Prostate gland (tissue), 2 donors: ENCODE data around the gene FH. TPM values are rescaled to one million over a fixed set of nuclear protein-coding genes. Genes with fewer than 3 reads are reported as not detected.

Source experiments
- DNase-seq: peaks from one replicate; pipeline ENCODE4 v3.0.0-alpha.2; 2019; ENCODE audit warnings: low spot score
- H3K27ac ChIP-seq, 2 donors: fragments of 200-600 bp; sonication (generic); 2 replicates each; pipeline ENCODE4 v1.5.1; 2017 to 2019
- H3K27me3 ChIP-seq: fragments of 200-600 bp; sonication (generic); replicated peaks from 2 replicates; pipeline ENCODE4 v1.5.1; 2019; ENCODE audit not compliant: insufficient read depth
- H3K36me3 ChIP-seq, 2 donors: fragments of 200-600 bp; sonication (generic); 1 replicate in 1 of 2; 2 replicates in 1 of 2; pipeline versions ENCODE4 v1.5.1 to v1.8.1; 2017 to 2019
- H3K4me1 ChIP-seq: fragments of 200-600 bp; sonication (generic); replicated peaks from 2 replicates; pipeline ENCODE4 v1.5.1; 2019
- H3K4me3 ChIP-seq, 2 donors: fragments of 200-600 bp; sonication (generic); 2 replicates each; pipeline ENCODE4 v1.5.1; 2017 to 2019
- H3K9me3 ChIP-seq: fragments of 200-600 bp; sonication (generic); 2 replicates; pipeline ENCODE4 v1.5.1; 2017
- CTCF ChIP-seq, 4 experiments: fragments of 200-600 bp in 2 of 4; fragments of 450-650 bp in 2 of 4; sonication (generic) in 2 of 4; IDR thresholded peaks; 1 replicate in 3 of 4; 2 replicates in 1 of 4; pipeline ENCODE4 v1.5.1; 2016 to 2019; ENCODE audit warnings: antibody characterized with exemption in 4 of 4, mild to moderate bottlenecking in 2 of 4, moderate library complexity in 2 of 4
- POLR2A ChIP-seq: fragments of 450-650 bp; IDR thresholded peaks from one replicate; pipeline ENCODE4 v1.6.1; 2016; ENCODE audit warnings: antibody characterized with exemption, mild to moderate bottlenecking
- POLR2AphosphoS5 ChIP-seq: sonication (generic); formaldehyde crosslinking; IDR thresholded peaks from one replicate; pipeline ENCODE4 v1.6.1; 2017; ENCODE audit warnings: antibody characterized with exemption
- WGBS: methylation state at CpG from one replicate; pipeline ENCODE4 v1.1.5; 2018; 5-methylcytosine and 5-hydroxymethylcytosine counted together
- intact Hi-C: fragments of 100-400 bp; cut with DNase I; formaldehyde crosslinking; loops from one replicate; pipeline ENCODE4 v1.14.2; 2022
- total RNA-seq, 2 donors: library from RNA; depleted of rRNA; stranded (reverse); fragments of >200 nt; gene quantifications; one replicate each; pipeline ENCODE4 v1.1.0, GENCODE V29; 2016

Gene FH
- total RNA-seq, 2 donors from 2014 or later: 43.8 to 45.4 TPM

GRCh38 chr1:241533326-241534115, 14.0 kb upstream of the FH start:
- intact Hi-C loops: no loop called here
- no peak for TF ChIP-seq CTCF (IDR thresholded peaks at IDR 0.05)
- no peak for TF ChIP-seq POLR2A
- no peak for TF ChIP-seq POLR2AphosphoS5
- DNase-seq: no peak
- Histone ChIP-seq H3K36me3 (no peaks in the 10 kb centered on the region), H3K27me3 (no peaks in the 10 kb centered on the region), H3K9me3 (no peaks in the 10 kb centered on the region), H3K4me1 (no peaks in the 10 kb centered on the region), H3K27ac (no peak overlapping the region), H3K4me3 (no peak overlapping the region)
- WGBS: 69% methylated on average over 5 of the region's 5 CpGs

DNA sequence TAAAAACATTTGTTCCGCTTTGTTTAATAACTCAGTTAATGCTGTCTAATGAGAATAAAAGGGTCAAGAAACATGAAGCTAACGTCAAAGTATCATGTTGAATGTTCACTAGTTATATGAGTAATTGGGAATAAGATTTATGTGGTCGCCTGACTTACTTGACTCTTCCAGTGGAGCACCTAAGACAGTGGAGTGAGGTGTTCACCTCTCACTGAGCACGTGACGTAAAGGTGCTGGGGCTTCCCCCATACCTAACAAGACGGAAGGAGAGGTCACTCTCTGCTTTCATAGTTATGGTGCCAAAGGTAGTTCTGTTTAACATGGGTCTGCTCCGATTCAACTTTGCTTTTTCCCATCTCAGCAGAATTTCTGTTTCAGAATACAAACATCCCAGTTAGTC, 13.3 kb upstream of the FH start:
- TF ChIP-seq POLR2A (no peak), CTCF (IDR thresholded peaks at IDR 0.05) (no peak), POLR2AphosphoS5 (no peak)
- no peak overlapping the region for H3K27ac ChIP-seq
- H3K36me3 ChIP-seq: no peaks in the 10 kb centered on the region
- 82% methylated on average over 7 of the region's 7 CpGs for WGBS
- H3K4me1 ChIP-seq: no peaks in the 10 kb centered on the region
- intact Hi-C loops: no loop called here
- H3K4me3 ChIP-seq: no peak overlapping the region
- no peaks in the 10 kb centered on the region for H3K27me3 ChIP-seq
- DNase-seq: no peak
- no peaks in the 10 kb centered on the region for H3K9me3 ChIP-seq

GRCh38 chr1:241532162-241532531, 12.6 kb upstream of the FH start, which contains the start of gene KMO:
Gene KMO, plus strand, starts transcription at chr1:241532378. Its CDS starts 67 bp downstream, at chr1:241532445.
- no peaks in the 10 kb centered on the region for H3K4me1 ChIP-seq
- peak within 1 kb of the TSS; percentile 20 to 29 for H3K4me3 ChIP-seq
- intact Hi-C loops: no loop called here
- no peaks in the 10 kb centered on the region for H3K27me3 ChIP-seq
- no peaks in the 10 kb centered on the region for H3K36me3 ChIP-seq
- H3K27ac ChIP-seq: no peak within 1 kb of the TSS
- TF ChIP-seq POLR2A: no peak
- TF ChIP-seq CTCF (IDR thresholded peaks at IDR 0.05): no peak
- no peak for TF ChIP-seq POLR2AphosphoS5
- DNase-seq: no peak
- no peaks in the 10 kb centered on the region for H3K9me3 ChIP-seq
- WGBS: 15% methylated on average over 1 of the region's 1 CpG

DNA sequence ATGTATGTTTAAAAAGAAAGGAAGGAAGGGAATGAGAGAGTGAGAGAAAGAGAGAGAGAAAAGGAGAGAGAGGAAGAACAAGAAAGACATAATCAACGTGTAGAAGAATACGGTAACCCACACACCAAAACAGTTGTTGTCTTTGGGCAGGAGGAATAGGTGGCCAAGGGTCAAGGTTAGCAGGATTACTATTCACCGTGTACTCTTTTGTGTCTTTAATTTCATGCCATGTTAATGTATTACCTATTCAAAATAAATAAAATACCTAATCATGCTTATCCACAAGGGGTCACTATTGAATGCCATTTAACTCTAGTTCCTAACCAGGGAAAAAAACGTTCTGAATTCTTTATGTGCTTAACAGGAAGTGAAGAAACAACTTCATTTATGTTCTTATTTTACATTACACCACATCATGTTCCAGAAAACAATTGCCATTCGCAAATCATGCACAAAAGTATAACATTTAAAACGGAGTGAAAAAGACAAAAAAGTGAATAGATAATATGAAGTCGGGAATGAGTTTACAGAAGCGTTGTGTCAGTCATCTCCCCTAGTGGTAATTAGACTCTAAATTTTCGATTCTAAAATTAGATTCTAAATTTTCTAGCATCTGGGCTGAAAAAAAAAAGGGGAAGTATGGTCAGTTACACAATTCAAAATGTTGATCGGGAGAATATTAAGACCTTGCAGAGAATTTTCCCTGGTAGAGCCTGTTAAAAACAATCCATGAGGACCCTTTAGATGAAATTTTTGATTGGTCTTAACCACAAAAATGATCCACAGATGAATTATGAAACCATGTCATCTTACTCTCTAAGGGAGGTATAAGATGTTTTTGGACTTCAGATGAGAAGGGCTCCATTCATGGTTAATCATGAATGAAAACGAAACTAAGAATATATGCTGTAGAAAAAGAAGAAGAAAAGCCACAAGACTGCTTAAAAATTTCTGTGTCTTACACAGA, 11.9 kb upstream of the FH start:
- intact Hi-C loops: no loop called here
- Histone ChIP-seq H3K4me3 (peak overlapping the region; percentile 20 to 29), H3K9me3 (no peaks in the 10 kb centered on the region), H3K27ac (no peak overlapping the region), H3K36me3 (no peaks in the 10 kb centered on the region), H3K27me3 (no peaks in the 10 kb centered on the region), H3K4me1 (no peaks in the 10 kb centered on the region)
- no peak for DNase-seq
- TF ChIP-seq POLR2AphosphoS5 (no peak), CTCF (IDR thresholded peaks at IDR 0.05) (peak; percentile 26 to 76 (median 62))
- 18% methylated on average over 11 of the region's 11 CpGs for WGBS
